HEK293 (cell line): ENCODE measurements around the gene CNTRL.

Source experiments
- ZNF112 ChIP-seq: fragments of 450-650 bp; formaldehyde crosslinking; IDR thresholded peaks from 2 replicates; pipeline ENCODE4 v1.5.0; 2017; ENCODE audit warnings: missing biosample characterization, missing genetic modification characterization
- ZNF626 ChIP-seq: fragments of 450-650 bp; sonication (Bioruptor Pico); formaldehyde crosslinking; IDR thresholded peaks from 2 replicates; pipeline ENCODE4 v1.5.1; 2018; ENCODE audit warnings: missing biosample characterization, missing genetic modification characterization, inconsistent platforms

DNA sequence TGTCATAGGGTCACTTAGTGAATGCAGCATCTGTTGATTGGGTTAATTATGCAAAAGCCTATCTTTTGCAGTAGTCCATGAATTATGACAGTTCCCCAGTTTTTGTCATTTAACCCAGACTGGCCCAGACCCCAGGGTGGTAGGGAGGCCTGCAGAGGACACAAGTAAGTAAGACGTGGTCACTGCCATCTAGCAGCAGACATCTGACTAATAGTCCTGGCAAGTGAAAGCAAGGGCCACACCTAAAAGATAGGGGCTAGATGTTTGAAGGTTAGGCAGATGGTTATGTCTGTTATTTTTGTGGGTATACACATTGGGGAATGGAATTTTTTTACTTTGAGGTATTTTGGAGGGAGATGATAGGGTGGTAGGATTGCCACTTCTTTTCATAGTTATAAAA is 78.9 kb downstream of the CNTRL start:
- TF ChIP-seq ZNF112 (tag by site-specific recombination) (no peak), ZNF626 (tag by site-specific recombination) (no peak)
